Hematopoietic multipotent progenitor cell treated with erythropoietin and hydrocortisone succinate and interleukin-3 and kit ligand, for 4 days (in vitro differentiated cells): ENCODE data around the gene C1orf174.
"Not testable (repeated sequence)": the region's sequence is repeated elsewhere in the genome, so short reads cannot be mapped to it uniquely, and the experiment has no call there.

ENCODE experiments used
- DNase-seq: peaks from one replicate; pipeline ENCODE4 v3.0.0-alpha.2; 2015

The C1orf174 gene

DNA sequence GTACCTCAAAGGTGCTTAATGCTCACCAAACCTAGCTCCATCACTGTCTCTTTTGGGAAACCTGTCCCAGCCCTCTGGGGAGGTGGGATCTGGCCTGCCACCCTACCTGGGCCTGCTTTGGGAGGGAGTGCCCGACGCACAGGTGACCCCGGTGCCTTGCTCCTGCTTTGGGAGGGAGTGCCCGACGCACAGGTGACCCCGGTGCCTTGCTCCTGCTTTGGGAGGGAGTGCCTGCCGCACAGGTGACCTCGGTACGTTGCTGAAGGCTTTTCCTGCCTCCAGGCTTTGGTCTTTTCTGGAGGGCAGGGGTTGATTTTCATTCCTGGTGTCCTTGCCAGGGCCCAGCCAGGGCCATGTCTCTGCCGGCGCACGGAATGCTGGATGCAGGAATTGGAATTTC lies 25.2 kb upstream of the C1orf174 start:
- no peak for DNase-seq

DNA sequence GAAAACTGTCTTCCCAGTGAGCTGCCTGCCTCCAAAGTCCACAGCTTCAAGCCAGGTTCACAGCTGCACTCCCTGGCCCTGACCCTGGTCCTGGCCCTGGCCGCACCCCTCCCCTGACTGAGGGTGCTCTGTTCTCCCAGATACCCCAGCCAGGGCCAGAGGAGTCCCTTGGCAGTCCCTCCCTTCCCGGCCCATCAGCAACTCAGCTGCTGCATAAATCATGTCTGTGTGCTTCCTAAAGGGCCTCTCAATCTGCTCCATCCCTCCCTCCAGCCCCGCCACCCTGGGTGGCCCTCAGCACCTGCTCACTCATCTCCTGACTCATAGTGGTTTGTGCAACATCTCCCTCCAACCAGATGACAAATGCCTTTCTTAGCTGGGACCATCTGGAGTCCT lies 24.8 kb upstream of the C1orf174 start:
- DNase-seq, result no peak

DNA sequence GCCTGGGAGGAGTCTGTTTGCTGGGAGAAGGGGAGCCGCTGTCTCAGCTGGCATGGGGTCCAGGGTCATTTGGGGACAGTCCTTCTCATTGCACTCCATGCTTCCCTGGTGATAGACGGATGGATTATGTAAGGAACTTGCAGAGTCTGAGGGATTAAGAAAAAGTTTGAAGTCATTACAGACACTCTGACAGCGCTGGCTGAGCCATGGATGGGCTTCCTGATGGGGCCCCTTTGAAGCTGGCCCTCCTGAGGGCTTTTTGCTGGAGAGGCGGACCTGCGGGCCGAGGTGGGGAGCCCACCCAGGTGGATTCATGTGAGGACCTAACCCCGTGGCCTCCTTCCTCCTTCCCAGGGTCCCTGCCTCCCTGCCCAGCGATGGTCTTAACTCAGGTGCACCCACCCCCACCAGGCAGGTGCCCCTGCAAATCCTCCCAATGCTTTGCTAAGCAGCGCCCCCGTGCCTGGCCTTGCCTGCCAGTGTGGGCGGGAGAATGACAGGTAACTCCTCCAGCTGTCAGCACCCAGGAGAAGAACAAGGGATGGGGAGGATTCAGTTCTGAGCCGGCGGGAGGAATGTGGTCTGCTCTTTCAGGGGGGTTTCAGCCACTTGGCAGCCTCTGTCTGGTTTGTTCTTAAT lies 24.2 kb upstream of the C1orf174 start:
- DNase-seq, result no peak

DNA sequence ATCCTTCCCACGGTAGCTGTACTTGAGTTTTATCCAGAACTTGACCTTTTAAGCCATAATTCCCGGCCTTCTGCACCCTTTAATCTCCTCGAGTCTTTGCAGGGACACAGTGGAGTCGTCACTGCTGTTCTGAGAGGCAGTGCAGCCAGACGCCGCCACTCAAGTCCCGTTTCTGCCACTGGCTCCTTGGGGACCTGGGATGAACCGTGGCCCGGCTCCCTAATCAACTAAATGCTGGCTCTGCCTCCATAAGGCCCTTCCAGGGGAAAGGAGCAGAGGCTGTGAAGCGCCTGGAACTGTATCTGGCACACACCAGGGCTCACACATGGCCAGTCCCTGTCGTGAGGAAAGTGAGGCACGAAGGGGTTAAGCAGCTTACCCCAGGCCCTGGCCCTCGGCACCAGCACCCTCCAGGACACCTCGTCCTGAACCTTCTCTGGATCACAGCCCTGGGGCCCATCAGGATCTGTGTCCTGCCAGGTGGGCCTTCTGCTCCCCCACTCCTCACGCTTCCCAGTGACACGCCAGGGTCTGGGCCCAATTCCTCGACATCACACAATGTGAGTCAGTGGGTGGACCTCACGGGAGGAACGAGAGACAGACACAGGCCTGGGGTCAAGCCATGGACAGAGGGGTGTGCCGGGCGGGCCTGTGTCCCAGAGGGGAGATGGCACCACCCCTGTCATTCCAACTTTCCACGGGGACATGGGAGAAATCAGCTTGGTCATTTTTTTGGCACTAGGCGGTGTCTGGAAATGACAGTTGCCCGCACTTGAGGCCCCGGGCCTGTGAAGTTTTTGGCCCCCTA lies 23.5 kb upstream of the C1orf174 start:
- no peak for DNase-seq

DNA sequence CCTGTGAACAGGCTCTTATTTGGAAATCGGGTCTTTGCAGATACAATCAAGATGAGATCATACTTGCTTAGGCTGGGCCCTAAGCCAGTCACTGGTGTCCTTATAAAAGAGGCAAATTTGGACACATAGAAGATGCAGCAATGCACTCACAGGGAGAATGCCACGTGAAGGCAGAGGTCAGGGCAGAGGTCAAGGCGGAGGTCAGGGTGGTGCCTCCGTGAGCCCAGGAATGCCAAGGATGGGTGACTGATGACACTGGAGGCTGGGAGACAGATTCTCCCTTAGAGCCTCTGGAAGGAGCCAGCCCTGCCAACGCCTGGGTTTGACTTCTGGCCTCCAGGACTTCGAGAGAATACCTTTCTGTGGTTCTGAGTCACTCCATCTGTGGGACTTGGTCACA lies 22.8 kb upstream of the C1orf174 start:
- DNase-seq, result no peak

DNA sequence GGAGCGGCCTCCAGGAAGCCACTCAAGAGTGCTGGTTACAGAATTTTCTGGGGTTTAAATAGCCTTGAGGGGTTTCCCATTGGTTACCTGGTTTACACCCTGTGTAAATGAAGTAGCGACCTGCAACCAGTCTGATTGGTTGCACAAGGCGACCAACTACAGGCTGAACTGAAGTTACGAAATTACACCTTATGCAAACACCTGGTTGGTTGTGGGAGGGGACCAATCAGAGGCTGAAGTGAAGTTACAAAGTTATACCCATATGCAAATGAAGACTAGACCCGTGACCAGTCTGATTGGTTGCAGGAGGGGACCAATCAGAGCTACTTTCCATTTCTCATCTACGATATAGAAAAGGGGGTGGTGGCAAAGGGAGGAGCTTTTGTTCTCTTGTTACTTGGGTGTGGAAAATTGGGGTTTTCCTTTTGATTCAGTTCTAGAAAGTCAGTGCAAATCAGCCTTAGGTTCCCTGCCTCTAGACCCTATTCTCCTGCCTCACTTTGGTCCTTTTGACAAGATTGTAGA lies 22.2 kb upstream of the C1orf174 start:
- no peak for DNase-seq

DNA sequence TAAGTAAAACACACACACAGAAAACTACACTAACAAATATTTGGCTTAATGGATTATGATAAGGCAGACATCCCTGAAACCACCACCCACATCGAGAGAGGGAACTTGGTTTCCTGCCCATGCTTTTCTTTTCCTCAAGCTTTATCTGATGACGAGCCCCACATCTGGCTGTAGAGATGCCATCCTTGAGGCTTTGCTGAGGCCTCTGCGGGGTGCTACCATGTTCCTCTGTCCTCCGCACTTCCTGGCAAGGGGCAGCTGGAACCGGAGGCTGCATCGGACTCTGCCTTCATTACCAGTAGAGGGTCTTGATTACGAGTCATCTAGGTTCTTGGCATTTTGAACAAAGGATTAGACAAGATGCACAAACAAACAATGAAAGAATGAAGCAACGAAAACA lies 21.7 kb upstream of the C1orf174 start:
- peak; percentile 43 for DNase-seq

DNA sequence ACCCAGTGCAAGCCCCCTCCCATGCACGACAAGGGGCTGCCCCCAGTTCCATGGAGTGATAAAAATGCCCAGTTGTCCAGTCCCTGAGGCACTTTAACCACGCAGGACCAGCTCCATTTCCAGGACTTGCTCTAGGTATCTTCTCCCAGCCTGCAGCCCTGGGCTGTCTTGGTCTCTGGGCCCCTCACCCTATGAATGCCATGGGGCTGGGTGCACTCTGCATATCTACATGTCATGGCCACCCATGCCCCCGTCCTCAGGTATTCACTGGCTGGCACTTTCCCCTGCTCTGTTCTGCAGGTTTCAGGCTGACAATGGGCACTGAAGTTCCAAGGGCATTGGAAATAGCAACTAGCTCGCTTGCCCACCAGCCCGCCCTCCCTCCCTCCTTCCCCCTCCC lies 19.6 kb upstream of the C1orf174 start:
- no peak for DNase-seq

DNA sequence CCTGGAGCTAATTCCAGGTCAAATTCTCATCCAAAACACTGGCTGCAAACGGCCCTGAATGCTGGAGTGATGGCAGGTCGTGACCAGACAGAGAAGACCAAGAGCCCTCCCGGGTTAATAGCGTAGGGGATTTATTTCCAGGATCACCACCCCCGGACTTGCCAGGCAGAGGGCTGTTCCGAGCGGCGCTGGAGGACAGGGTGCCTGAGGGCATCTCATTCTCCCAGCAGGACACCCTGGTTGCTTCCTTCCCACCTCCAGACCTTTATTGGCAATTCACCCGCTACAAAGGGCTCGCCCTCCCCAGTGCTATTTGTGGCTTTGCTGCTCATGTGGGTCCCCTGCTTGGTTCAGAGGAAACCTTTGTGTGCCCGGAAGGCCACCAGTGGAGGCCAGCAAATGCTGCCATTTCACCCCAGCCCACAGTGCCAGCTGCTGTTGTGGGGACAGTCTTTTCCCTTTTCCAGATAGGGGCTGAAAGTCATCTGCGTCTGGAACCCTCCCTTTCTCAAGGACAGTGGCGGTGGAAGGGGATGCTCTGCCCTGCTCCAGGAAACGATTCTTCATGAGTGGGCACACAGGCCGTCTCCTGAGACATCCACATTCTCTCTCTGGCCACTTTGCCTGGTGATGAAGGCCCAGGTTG lies 19.0 kb upstream of the C1orf174 start:
- DNase-seq, result no peak

DNA sequence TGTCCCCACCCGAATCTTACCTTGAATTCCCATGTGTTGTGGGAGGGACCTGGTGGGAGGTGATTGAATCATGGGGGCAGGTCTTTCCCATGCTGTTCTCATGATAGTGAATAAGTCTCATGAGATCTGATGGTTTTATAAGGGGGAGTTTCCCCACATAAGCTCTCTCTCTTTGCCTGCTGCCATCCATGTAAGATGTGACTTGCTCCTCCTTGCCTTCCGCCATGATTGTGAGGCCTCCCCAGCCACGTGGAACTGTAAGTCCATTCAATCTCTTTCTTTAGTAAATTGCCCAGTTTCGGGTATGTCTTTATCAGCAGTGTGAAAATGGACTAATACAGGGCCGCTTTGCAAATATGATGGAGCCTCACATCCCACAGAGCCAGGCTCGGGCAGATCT lies 18.3 kb upstream of the C1orf174 start:
- DNase-seq, result not testable (repeated sequence)

DNA sequence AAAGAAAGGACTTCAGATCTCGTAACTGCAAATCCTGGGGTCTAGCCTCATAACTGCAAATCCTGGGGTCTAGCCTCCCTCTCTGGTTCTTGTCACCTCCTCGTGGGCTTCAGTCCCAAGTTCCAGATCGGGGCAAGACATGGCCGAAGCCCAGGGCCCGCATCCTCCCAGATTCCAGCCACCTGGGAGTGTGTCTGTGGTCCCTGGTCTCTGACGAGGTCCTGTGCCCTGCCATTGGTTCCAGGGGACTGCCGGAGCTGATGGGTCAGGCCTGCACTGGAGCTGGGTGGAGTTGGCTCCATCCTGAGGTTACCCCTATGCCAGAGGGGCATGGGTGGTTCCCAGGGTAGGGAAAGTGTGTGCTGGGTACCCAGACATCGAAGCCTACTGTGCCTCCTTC lies 17.7 kb upstream of the C1orf174 start:
- DNase-seq, result no peak

DNA sequence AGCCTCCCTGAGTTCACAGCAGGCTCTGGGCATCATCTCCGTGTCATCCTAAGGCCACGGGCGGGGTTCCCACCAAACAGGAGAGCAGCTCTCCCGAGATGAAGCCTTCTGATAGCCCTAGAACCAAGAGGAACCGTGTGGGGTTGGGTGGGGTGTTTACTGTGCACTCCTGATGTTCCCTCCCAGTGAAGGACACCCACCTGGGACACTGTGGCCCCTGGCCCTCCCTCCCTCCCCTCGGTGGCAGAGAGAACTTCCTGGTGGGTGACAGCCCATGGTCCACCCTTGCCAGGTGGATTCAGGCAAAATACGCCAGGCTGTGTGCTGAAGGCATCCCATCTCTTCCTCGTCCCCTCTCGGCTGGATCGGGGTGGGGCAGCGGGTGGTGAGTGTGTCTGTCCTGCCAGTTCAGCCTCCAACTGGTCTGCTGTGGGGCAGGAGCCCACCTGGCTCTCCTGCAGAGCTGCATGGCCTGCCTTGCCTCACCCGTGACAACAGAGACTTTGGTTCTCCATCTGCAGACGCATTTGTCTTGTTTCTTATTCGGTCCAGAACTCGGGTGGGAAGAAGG lies 15.6 kb upstream of the C1orf174 start:
- DNase-seq, result no peak

DNA sequence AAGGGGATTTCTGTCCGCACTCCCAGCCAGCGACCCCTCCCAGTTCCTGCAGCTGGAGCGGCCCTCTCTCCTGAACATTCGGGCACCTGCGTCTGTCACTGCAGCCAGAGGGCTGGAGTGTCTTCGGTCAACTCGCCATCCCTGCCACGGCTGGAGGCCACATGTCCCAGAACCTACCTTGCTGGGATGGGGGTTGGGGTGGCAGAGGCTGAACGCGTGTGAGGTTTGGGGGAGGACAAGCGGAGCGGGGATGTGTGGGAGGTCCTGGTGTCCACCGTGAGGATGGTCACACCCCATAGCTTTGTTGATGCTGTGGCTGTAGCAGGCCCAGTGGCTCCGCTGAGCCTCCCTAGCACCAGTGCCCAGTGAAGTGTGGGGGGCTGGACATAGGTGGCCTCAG lies 14.8 kb upstream of the C1orf174 start:
- no peak for DNase-seq

DNA sequence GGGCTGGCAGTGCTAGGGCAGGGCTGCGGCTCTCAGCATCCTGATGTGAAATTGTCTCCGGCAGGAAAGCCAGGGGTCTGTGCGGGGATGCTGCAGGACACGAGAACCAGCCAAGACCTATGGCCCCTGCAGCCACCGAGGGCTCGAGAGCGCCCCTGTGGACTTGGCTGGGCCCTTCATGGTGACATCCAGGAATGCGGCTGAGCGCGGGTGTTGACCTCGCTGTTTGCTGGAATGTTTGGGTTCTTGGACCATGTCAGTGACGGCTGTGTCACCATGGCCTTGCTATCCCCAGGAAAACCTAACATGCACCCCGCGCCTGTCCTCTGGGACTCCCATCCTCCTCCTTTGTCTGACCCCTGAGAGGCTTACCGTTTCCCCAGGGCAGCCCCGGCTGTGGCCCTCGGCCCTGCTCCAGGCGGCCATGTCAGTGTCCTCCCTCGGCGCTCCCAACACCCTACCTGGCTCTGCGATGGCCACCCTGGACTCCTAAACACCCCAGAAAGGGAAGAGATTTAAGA lies 14.3 kb upstream of the C1orf174 start:
- DNase-seq, result no peak

DNA sequence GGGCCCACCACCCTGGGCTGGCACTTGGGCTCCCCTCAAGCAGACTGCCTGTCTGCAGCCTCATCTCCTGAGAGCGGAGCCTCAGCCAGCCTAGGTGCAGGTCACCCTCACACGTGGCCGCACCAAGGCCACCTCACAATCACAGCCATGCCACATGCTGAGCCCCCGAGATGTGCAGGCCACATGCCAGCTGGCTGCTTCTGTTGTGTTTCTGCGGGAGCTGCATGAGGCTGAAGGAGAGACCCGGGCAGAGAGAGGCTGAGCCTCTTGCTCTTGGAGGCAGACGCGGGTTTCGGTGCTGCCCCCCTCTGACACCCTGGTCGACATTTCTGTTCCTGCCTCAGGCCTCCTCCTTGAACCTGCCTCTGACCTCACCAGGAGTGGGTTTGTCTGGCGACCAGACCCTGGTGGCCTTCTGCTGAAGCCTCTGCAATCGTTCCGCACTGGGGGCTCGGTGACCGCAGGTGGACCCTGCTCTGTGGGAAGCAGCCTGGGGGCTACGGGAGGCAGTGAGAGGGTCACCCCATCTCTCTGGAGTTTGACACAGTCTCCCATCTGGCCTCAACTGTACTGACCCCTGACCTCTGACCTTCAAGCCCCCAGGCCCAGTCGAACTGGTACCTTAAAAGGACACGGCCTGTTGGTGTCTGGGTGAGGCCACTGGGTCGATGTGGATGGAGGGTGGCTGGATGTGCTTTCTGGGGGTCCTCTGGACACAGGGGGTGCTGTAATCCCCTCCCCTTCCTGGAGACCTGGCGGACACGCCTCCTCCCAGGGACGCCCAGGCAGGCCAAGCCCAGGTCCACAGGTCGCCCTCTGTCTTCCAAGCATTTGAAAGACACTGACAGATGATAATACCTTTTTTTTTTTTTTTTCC lies 13.0 kb upstream of the C1orf174 start:
- no peak for DNase-seq

DNA sequence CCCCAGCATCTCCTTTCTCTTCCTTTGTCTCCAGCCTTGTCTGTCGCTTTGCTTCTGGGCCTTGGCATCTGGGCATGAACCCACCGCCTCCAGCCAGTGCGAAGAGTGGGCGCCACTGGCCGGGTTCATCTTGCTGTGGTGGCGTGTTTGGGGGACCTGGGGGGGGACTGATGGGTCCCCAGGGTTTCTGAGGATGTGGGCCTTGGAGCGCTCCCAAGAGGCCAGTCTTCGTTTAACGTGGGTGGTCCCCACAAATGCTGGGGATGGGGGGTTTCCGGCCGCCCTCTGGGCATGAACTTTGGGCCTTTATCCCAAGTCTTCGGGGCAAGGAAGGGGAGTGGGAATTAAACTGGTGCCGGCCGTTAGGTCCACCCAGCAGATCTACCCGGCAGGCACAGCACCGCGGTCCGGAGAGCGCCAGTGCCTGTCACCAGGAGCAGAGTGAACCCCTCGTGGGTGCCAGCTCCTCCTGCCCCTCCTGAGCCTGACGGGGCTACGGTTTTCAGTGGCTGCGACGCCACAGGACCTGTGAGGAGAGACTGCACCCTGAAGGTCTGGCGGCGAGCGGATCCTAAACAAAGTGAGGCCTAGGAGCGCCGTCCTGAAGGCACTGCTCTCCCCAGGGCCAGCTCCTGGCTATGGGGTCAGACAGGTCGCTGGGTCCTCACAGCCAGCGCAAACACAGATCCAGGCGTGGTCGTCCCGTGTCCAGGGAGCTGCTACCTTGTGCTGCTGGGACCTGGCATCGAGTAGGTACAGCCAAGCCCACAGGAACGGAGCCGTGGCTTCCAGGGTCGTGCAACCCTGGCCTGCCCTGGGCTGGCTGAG lies 12.1 kb upstream of the C1orf174 start:
- DNase-seq, result no peak

DNA sequence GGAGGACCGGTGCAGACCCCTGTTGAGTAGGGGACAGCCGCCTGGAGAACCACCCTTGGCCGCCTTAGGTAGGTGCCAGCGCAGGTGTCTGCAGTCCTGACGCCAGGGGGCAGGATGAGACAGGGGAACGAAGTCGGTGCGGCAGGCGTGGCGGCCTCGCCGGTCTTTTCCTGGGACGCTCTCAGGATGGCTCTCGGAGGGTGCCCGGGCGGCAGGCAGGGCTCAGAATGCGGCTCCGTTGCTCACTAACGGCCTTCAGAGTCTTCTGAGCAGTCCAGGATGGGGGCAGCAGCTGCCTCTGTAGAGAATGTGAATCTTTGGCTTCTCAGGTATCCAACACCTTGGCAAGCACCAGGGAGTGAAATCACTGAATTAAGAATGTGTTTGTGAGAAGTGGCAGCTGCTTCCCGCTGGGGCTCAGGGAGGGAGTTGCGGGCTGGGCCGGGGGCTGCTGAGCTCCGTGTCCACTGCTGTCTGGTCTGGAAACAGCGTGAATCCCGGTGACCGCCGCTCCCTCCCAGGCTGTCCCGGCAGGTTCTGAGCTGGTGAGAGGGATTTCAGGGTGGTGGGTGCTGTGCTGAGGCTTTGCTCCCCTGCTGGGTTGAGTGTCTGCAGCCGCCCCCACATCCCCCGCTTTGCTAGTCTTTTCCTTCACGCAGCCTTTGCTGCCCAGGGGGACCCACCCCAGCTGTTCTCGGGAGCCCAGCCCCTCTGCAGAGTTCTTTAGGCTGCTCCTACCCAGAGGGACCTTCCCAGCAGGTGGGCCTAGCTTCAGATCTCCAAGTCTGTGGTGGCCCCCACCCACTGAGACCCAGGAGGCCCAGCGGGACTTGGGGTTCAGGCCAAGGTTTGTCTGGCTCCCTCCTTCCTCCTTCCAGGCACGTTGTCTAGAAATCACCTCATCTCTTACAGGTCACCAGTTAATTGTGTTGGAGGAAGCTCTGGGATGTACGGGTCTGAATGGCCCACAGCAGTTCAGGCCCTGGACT lies 11.1 kb upstream of the C1orf174 start:
- peak; percentile 84 for DNase-seq

DNA sequence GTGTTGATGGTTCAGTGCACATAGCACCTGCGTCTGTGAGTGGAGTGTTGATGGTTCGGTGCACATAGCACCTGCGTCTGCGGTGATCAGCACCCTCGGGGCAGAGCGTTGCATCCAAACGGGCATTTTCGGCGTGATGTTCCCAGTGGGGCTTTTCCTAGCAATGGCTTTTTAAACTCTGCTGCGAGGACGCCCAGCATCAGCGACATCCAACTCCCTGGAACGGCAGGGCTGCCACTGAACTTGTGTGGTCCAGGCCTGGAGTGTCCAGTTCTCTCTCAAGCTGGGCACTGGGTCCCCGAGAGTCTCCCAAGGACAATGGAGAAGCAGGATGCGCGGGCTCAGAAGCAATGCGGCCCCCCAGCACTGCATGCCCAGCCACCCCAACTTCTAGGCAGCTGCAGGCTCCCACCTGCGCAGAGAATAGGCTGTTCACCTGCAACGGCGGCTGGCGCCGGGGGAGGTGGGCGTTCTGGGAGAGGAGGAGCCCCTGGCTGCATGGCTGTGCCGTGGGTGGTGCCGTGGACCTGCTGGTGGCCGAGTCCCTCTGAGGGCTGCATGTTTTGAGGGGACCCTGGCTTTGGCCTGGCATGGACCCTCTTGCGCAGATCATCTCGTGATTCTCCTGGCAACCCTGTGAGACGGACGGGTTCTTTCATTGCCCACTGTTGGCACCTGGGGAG lies 10.1 kb upstream of the C1orf174 start:
- DNase-seq, result no peak

DNA sequence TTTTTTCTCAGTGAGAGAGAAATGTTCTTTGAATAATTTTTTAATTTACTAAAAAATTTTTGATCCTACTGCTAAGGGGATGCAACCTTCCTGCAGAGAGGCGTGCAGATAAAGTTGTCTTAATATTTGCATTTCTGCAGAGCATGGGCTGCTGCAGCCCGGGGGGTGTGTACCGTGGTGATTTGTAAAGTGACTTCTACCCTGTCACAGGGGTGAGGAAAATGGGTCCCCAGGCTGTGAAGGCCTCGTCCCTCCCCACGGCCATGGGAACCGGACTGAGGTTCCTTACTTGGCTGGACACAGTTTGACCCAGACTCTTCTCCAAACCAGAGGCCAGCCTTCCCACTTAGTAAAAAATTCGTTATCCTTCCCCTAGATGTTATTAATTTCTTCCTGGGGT lies 9.5 kb upstream of the C1orf174 start:
- no peak for DNase-seq
